Measurements from ENCODE around the gene PCNX2. TPM values are rescaled to one million over a fixed set of nuclear protein-coding genes. Genes with fewer than 3 reads are reported as not detected.

Gene PCNX2
- total RNA-seq, 1 experiment from 2014 or later, result 50.8 TPM

GRCh38 chr1:232979558-232979957 is 316.0 kb downstream of the PCNX2 start:
- ChIA-PET POLR2A (no interaction called here), CTCF (no interaction called here)
- H3K36me3 Mint-ChIP-seq, result peaks cover 37% of the 10 kb centered on the region
- H3K27ac Mint-ChIP-seq, result no peak overlapping the region; the same call in 1 of the 2 replicates
- DNase-seq (ENCODE audit: low spot score) (no peak), ATAC-seq (no peak)
- no peaks in the 10 kb centered on the region for H3K9me3 Mint-ChIP-seq
- TF ChIP-seq ZNF512 (CRISPR knock-in tag; IDR thresholded peaks at IDR 0.05; ENCODE audit: borderline replicate concordance), result no peak
- no peak for TF ChIP-seq CBFB (CRISPR knock-in tag; IDR thresholded peaks at IDR 0.05; ENCODE audit: low read depth)
- TF ChIP-seq EMX1 (CRISPR knock-in tag; IDR thresholded peaks at IDR 0.05), result no peak
- TF ChIP-seq CREB1 (CRISPR knock-in tag; IDR thresholded peaks at IDR 0.05), result no peak
- no peak for TF ChIP-seq SOX15 (CRISPR knock-in tag; IDR thresholded peaks at IDR 0.05)
- no peak for TF ChIP-seq PRRX2 (CRISPR knock-in tag; IDR thresholded peaks at IDR 0.05)
- TF ChIP-seq CREM (CRISPR knock-in tag; IDR thresholded peaks at IDR 0.05), result no peak
- TF ChIP-seq TCF7 (CRISPR knock-in tag; IDR thresholded peaks at IDR 0.05; ENCODE audit: low read depth), result no peak
- TF ChIP-seq NFE2L1 (CRISPR knock-in tag; IDR thresholded peaks at IDR 0.05), result no peak
- TF ChIP-seq ZMAT4 (CRISPR knock-in tag; IDR thresholded peaks at IDR 0.05), result no peak
- no peak for TF ChIP-seq USF2 (CRISPR knock-in tag; IDR thresholded peaks at IDR 0.05)
- no peak for TF ChIP-seq NR3C1 (CRISPR knock-in tag; conservative IDR thresholded peaks at IDR 0.05; ENCODE audit: low read depth)
- TF ChIP-seq TP53 (CRISPR knock-in tag; IDR thresholded peaks at IDR 0.05), result no peak
- TF ChIP-seq, protein P1, sequence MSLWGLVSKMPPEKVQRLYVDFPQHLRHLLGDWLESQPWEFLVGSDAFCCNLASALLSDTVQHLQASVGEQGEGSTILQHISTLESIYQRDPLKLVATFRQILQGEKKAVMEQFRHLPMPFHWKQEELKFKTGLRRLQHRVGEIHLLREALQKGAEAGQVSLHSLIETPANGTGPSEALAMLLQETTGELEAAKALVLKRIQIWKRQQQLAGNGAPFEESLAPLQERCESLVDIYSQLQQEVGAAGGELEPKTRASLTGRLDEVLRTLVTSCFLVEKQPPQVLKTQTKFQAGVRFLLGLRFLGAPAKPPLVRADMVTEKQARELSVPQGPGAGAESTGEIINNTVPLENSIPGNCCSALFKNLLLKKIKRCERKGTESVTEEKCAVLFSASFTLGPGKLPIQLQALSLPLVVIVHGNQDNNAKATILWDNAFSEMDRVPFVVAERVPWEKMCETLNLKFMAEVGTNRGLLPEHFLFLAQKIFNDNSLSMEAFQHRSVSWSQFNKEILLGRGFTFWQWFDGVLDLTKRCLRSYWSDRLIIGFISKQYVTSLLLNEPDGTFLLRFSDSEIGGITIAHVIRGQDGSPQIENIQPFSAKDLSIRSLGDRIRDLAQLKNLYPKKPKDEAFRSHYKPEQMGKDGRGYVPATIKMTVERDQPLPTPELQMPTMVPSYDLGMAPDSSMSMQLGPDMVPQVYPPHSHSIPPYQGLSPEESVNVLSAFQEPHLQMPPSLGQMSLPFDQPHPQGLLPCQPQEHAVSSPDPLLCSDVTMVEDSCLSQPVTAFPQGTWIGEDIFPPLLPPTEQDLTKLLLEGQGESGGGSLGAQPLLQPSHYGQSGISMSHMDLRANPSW (CRISPR knock-in tag; conservative IDR thresholded peaks at IDR 0.05; ENCODE audit: low read depth), result no peak
- no peak for TF ChIP-seq SMAD4 (CRISPR knock-in tag; IDR thresholded peaks at IDR 0.05)
- no peak overlapping the region for H3K4me3 Mint-ChIP-seq
- no peaks in the 10 kb centered on the region for H3K27me3 Mint-ChIP-seq (ENCODE audit: low read depth)
- peaks cover 9% of the 10 kb centered on the region for H3K4me1 Mint-ChIP-seq

DNA sequence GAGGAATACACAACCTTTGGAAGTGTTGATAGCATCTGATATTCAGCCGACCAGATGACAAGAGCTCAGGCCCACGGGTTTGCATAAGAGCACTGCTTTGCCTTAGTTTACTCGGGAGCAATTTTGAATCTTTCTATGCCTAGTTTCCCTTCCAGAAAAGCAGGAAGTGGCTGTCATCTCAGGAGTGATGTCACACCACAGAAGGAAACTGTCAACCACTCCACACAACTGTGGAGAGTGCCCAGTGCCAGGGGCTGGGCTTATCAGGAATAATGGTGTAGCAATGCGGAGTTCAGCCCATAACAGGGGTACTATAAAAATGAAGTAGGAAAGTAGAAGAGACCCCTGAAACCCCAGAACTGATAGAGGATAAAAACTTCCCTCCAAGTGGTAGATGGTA is 316.7 kb downstream of the PCNX2 start:
- POLR2A ChIA-PET, result no interaction called here
- DNase-seq (ENCODE audit: low spot score) (no peak), ATAC-seq (no peak)
- Mint-ChIP-seq H3K4me1 (peaks cover 9% of the 10 kb centered on the region), H3K4me3 (no peak overlapping the region), H3K27ac (peak overlapping the region; percentile 57; the same call in 1 of the 2 replicates), H3K9me3 (peaks cover 4% of the 10 kb centered on the region; the same call in 1 of the 2 replicates), H3K36me3 (peaks cover 44% of the 10 kb centered on the region), H3K27me3 (ENCODE audit: low read depth) (no peaks in the 10 kb centered on the region)
- no peak for TF ChIP-seq NR3C1 (CRISPR knock-in tag; conservative IDR thresholded peaks at IDR 0.05; ENCODE audit: low read depth)
- TF ChIP-seq NR2C2 (CRISPR knock-in tag; IDR thresholded peaks at IDR 0.05), result no peak
- no peak for TF ChIP-seq TP53 (CRISPR knock-in tag; IDR thresholded peaks at IDR 0.05)
- TF ChIP-seq PRRX2 (CRISPR knock-in tag; IDR thresholded peaks at IDR 0.05), result no peak
- no peak for TF ChIP-seq SMAD4 (CRISPR knock-in tag; IDR thresholded peaks at IDR 0.05)
- TF ChIP-seq ATF1 (CRISPR knock-in tag; IDR thresholded peaks at IDR 0.05), result no peak
- TF ChIP-seq CREB1 (CRISPR knock-in tag; IDR thresholded peaks at IDR 0.05), result no peak
- TF ChIP-seq ZNF121 (CRISPR knock-in tag; IDR thresholded peaks at IDR 0.05), result no peak
- TF ChIP-seq GTF2I (CRISPR knock-in tag; conservative IDR thresholded peaks at IDR 0.05), result no peak
- TF ChIP-seq MLX (CRISPR knock-in tag; IDR thresholded peaks at IDR 0.05), result no peak
- no peak for TF ChIP-seq ZNF396 (CRISPR knock-in tag; IDR thresholded peaks at IDR 0.05; ENCODE audit: borderline replicate concordance)
- no peak for TF ChIP-seq JUN (CRISPR knock-in tag; IDR thresholded peaks at IDR 0.05)
- TF ChIP-seq JAZF1 (CRISPR knock-in tag; IDR thresholded peaks at IDR 0.05), result no peak
- TF ChIP-seq AR (CRISPR knock-in tag; IDR thresholded peaks at IDR 0.05), result no peak
- CTCF ChIA-PET, result no interaction called here

Data from WTC11 (cell line).